WERI-Rb-1 (cell line): ENCODE data around the gene PCDHGB4.

Experiments used
- DNase-seq: peaks from one replicate; pipeline ENCODE4 v3.0.0-alpha.2; 2020
- H3K27ac ChIP-seq: fragments of 250-450 bp; sonication (Bioruptor Pico); 2 replicates; pipeline ENCODE4 v1.5.1; 2020; ENCODE audit warnings: mild to moderate bottlenecking, moderate library complexity
- H3K27me3 ChIP-seq: fragments of 250-450 bp; sonication (Bioruptor Pico); 2 replicates; pipeline ENCODE4 v1.5.1; 2021; ENCODE audit warnings: mild to moderate bottlenecking, low read depth, moderate library complexity; ENCODE audit not compliant: insufficient read depth, severe bottlenecking
- H3K36me3 ChIP-seq: fragments of 250-450 bp; sonication (Bioruptor Pico); 2 replicates; pipeline ENCODE4 v1.5.1; 2020; ENCODE audit warnings: mild to moderate bottlenecking, moderate library complexity
- H3K4me3 ChIP-seq: 2 replicates; pipeline ENCODE4 v1.5.1; 2011; ENCODE audit warnings: low read depth, mild to moderate bottlenecking, control low read depth, low read length
- H3K9me3 ChIP-seq: fragments of 250-450 bp; sonication (Bioruptor Pico); 2 replicates; pipeline ENCODE4 v1.5.1; 2021; ENCODE audit warnings: mild to moderate bottlenecking, moderate library complexity; ENCODE audit not compliant: severe bottlenecking
- TF ChIP-seq, protein P1 (sequence below): IDR thresholded peaks from 2 replicates; pipeline ENCODE4 v1.5.1; 2011; ENCODE audit warnings: low read depth, mild to moderate bottlenecking, control low read depth, inconsistent platforms, low read length

Gene PCDHGB4

DNA sequence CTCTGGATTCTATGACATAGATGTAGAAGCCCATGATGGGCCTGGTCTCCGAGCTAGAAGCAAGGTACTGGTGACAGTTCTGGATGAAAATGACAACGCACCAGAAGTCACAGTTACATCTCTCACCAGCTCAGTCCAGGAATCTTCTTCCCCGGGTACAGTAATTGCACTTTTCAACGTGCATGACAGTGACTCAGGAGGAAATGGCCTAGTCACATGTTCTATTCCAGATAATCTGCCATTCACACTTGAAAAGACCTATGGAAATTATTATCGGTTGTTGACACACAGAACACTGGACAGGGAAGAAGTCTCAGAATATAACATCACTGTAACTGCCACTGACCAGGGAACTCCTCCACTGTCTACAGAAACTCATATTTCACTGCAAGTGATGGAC, 31.4 kb upstream of the PCDHGB4 start:
- Histone ChIP-seq H3K27me3 (no peaks in the 10 kb centered on the region), H3K36me3 (no peaks in the 10 kb centered on the region), H3K4me3 (no peak overlapping the region), H3K9me3 (peaks cover 23% of the 10 kb centered on the region), H3K27ac (no peak overlapping the region)
- TF ChIP-seq, protein P1, sequence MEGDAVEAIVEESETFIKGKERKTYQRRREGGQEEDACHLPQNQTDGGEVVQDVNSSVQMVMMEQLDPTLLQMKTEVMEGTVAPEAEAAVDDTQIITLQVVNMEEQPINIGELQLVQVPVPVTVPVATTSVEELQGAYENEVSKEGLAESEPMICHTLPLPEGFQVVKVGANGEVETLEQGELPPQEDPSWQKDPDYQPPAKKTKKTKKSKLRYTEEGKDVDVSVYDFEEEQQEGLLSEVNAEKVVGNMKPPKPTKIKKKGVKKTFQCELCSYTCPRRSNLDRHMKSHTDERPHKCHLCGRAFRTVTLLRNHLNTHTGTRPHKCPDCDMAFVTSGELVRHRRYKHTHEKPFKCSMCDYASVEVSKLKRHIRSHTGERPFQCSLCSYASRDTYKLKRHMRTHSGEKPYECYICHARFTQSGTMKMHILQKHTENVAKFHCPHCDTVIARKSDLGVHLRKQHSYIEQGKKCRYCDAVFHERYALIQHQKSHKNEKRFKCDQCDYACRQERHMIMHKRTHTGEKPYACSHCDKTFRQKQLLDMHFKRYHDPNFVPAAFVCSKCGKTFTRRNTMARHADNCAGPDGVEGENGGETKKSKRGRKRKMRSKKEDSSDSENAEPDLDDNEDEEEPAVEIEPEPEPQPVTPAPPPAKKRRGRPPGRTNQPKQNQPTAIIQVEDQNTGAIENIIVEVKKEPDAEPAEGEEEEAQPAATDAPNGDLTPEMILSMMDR = no peak
- DNase-seq = no peak

DNA sequence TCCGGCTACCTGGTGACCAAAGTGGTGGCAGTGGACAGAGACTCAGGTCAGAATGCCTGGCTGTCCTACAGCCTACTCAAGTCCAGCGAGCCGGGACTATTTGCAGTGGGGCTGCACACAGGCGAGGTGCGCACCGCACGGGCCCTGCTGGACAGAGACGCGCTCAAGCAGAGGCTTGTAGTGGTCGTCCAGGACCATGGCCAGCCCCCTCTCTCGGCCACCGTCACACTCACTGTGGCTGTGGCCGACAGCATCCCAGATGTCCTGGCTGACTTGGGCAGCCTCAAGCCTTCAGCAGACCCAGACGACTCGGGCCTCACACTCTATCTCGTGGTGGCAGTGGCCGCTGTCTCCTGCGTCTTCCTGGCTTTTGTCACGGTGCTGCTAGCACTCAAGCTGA, 30.5 kb upstream of the PCDHGB4 start:
- TF ChIP-seq, protein P1 = no peak
- Histone ChIP-seq H3K9me3 (peaks cover 26% of the 10 kb centered on the region), H3K27ac (no peak overlapping the region), H3K36me3 (no peaks in the 10 kb centered on the region), H3K4me3 (no peak overlapping the region), H3K27me3 (no peaks in the 10 kb centered on the region)
- DNase-seq = no peak

DNA sequence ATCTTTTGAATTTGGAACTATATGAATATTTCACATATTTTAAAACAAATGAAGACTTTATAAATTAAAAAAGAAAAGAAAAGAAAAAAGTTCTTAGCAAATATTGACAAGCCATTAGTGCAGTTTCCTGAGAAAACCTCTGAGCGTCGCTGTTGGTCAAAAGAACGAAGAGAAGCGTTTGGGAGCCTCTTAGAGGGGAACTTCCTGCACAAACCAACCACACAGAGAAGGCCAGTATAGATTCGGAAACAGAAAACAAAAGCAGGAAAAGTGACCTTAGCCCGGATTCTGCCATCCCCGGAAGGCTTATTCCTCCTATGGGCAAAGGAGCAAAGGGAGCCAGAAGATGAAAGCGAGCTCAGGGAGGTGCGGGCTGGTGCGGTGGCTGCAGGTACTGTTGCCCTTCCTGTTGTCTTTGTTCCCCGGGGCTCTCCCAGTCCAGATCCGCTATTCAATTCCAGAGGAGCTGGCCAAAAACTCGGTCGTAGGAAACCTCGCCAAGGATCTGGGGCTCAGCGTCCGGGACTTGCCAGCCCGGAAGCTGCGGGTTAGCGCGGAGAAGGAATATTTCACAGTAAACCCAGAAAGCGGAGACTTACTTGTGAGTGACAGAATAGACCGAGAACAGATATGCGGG, 27.6 kb upstream of the PCDHGB4 start, which contains the start of gene PCDHGB2:
TSS of gene PCDHGB2 (plus strand) at position 205 of the 637 bp plus-strand sequence. CDS start at position 347, 142 bp downstream.
- H3K9me3 ChIP-seq = peaks cover 23% of the 10 kb centered on the region
- no peak for DNase-seq
- H3K36me3 ChIP-seq = no peaks in the 10 kb centered on the region
- no peak within 1 kb of the TSS for H3K4me3 ChIP-seq
- TF ChIP-seq, protein P1 = 0 out of 2 replicates have a peak, but pooled peaks have one; percentile 2
- H3K27me3 ChIP-seq = no peaks in the 10 kb centered on the region
- H3K27ac ChIP-seq = no peak within 1 kb of the TSS

DNA sequence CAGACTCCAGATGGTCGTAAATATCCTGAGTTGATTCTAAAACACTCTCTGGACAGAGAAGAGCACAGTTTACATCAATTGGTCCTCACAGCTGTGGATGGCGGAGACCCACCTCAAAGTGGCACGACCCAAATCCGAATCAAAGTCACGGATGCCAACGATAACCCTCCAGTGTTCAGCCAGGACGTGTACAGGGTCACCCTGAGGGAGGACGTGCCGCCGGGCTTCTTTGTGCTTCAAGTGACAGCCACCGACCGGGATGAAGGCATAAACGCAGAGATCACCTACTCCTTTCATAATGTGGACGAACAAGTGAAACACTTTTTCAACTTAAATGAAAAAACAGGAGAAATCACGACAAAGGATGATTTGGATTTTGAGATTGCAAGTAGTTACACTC, 26.8 kb upstream of the PCDHGB4 start:
- no peak for DNase-seq
- Histone ChIP-seq H3K27me3 (no peaks in the 10 kb centered on the region), H3K9me3 (peaks cover 23% of the 10 kb centered on the region), H3K27ac (no peak overlapping the region), H3K4me3 (no peak overlapping the region), H3K36me3 (no peaks in the 10 kb centered on the region)
- TF ChIP-seq, protein P1 = no peak

DNA sequence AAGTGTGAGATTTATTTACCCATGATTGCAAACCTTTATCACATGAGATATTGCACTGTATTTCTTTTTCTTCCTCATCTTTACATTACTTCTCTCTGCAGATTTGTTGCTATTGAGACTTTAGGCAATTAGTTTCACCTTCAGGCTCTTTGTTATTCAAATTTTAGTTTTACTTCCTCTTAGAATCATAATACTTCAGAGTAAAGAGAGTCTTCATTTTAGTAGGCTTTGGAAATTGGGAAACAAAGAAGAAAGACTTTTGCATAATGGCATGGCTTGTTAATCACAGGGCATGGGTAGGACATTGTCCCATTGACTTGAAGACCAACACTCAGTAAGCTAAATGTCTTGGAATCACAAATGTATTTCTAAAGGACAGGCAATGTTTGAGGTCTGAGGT, 24.8 kb upstream of the PCDHGB4 start:
- H3K27me3 ChIP-seq = no peaks in the 10 kb centered on the region
- TF ChIP-seq, protein P1 = no peak
- no peak for DNase-seq
- no peak overlapping the region for H3K27ac ChIP-seq
- H3K9me3 ChIP-seq = peaks cover 20% of the 10 kb centered on the region
- no peak overlapping the region for H3K4me3 ChIP-seq
- H3K36me3 ChIP-seq = no peaks in the 10 kb centered on the region
